Glutamatergic neuron (in vitro differentiated cells): ENCODE results near the gene DRGX. TPM values are rescaled to one million over a fixed set of nuclear protein-coding genes. Genes with fewer than 3 reads are reported as not detected.

ENCODE experiments used
- DNase-seq: peaks from one replicate; pipeline ENCODE4 v3.0.0; 2022
- H3K27ac Mint-ChIP-seq: one replicate; pipeline ENCODE4 v1.8.0; 2020; ENCODE audit warnings: mild to moderate bottlenecking, mixed read lengths, inconsistent platforms; ENCODE audit not compliant: unreplicated experiment
- H3K27me3 Mint-ChIP-seq: one replicate; pipeline ENCODE4 v1.8.0; 2020; ENCODE audit warnings: mild to moderate bottlenecking, moderate library complexity, mixed read lengths, inconsistent platforms; ENCODE audit not compliant: unreplicated experiment
- H3K36me3 Mint-ChIP-seq: one replicate; pipeline ENCODE4 v1.8.0; 2020; ENCODE audit warnings: mild to moderate bottlenecking, mixed read lengths, inconsistent platforms; ENCODE audit not compliant: unreplicated experiment
- H3K4me1 Mint-ChIP-seq: one replicate; pipeline ENCODE4 v1.8.0; 2020; ENCODE audit warnings: mild to moderate bottlenecking, low read depth, mixed read lengths, inconsistent platforms; ENCODE audit not compliant: unreplicated experiment
- H3K4me3 Mint-ChIP-seq: one replicate; pipeline ENCODE4 v1.8.0; 2020; ENCODE audit warnings: mild to moderate bottlenecking, mixed read lengths, inconsistent platforms; ENCODE audit not compliant: unreplicated experiment
- H3K9me3 Mint-ChIP-seq: one replicate; pipeline ENCODE4 v1.8.0; 2020; ENCODE audit warnings: mild to moderate bottlenecking, moderate library complexity, mixed read lengths, inconsistent platforms; ENCODE audit not compliant: unreplicated experiment
- CTCF ChIP-seq: fragments of 200-600 bp; sonication (generic); IDR thresholded peaks from one replicate; pipeline ENCODE4 v1.5.0; 2021; ENCODE audit not compliant: partially characterized antibody, unreplicated experiment
- total RNA-seq: library from RNA; stranded (reverse); fragmentation: NEBNext Ultra II Directional; extraction: Animal tissue kit (Norgen Biotek cat#: 25700); gene quantifications from one replicate; pipeline ENCODE4 v1.2.1, GENCODE V29; 2021; ENCODE audit not compliant: unreplicated experiment

DRGX gene
- total RNA-seq, 1 donor from 2014 or later: 65.2 TPM

GRCh38 chr10:49435225-49435624, 39.3 kb upstream of the DRGX start:
- Mint-ChIP-seq H3K27ac (no peak overlapping the region), H3K9me3 (peaks cover 3% of the 10 kb centered on the region), H3K4me3 (no peak overlapping the region), H3K27me3 (no peaks in the 10 kb centered on the region), H3K36me3 (peaks cover 15% of the 10 kb centered on the region), H3K4me1 (no peaks in the 10 kb centered on the region)
- DNase-seq: no peak
- TF ChIP-seq CTCF: no peak

GRCh38 chr10:49433069-49433468, 37.2 kb upstream of the DRGX start:
- Mint-ChIP-seq H3K4me3 (no peak overlapping the region), H3K9me3 (no peaks in the 10 kb centered on the region), H3K4me1 (no peaks in the 10 kb centered on the region), H3K36me3 (peaks cover 2% of the 10 kb centered on the region), H3K27ac (no peak overlapping the region), H3K27me3 (peaks cover 2% of the 10 kb centered on the region)
- no peak for DNase-seq
- no peak for TF ChIP-seq CTCF

GRCh38 chr10:49431426-49431825, 35.5 kb upstream of the DRGX start:
- Mint-ChIP-seq H3K4me1 (no peaks in the 10 kb centered on the region), H3K27ac (no peak overlapping the region), H3K9me3 (no peaks in the 10 kb centered on the region), H3K27me3 (peaks cover 2% of the 10 kb centered on the region), H3K36me3 (no peaks in the 10 kb centered on the region), H3K4me3 (no peak overlapping the region)
- DNase-seq: no peak
- TF ChIP-seq CTCF: no peak

- DNase-seq: no peak
- no peaks in the 10 kb centered on the region for H3K4me1 Mint-ChIP-seq
- H3K27me3 Mint-ChIP-seq: peaks cover 2% of the 10 kb centered on the region
- H3K27ac Mint-ChIP-seq: no peak overlapping the region
- no peak overlapping the region for H3K4me3 Mint-ChIP-seq
- no peak for TF ChIP-seq CTCF
- H3K9me3 Mint-ChIP-seq: no peaks in the 10 kb centered on the region
- no peaks in the 10 kb centered on the region for H3K36me3 Mint-ChIP-seq
Observed at GRCh38 chr10:49429458-49429857, 33.6 kb upstream of the DRGX start.

DNA sequence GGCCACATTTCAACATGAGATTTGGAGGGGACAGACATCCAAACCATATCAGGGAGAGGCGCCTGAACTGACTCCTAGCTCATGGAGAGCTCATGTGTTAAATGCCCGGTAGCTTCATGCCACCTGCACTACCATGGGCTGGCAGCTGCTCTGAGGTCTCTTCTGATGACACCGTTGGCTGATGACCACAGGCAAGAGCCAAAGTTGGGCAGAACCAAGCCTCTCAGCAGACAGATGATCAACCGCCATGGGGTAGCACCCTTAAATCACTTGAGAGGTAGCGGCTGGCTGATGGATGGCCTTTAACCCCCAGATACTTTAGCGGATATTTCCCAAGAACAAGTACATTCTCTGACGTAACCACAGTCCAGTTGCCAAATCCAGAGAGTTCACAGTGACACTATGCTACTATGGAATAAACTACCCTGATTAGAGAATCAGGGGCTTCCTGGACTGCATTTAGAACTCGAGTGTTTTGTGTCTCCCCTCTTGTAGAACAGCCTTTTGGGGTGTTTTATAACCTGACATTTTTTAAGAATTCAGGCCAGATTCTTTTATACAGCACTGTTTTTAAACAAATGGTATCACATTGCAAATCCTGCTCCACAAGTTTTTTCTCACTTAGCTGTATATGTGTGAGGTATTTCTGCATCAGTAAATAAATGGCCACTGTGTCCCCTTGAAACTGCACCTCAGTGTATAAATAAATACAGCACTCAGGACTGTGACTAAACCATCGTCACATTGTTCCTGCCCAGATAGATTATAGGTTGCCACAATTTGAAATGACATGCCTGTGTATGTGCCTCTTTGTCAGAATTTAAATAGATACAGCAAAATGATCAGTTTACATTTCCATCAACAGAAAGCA, 30.8 kb upstream of the DRGX start:
- TF ChIP-seq CTCF: no peak

More for the DNA sequence above, 30.8 kb upstream of the DRGX start:
- Mint-ChIP-seq H3K4me3 (no peak overlapping the region), H3K27me3 (peaks cover 2% of the 10 kb centered on the region), H3K9me3 (no peaks in the 10 kb centered on the region), H3K4me1 (no peaks in the 10 kb centered on the region), H3K27ac (no peak overlapping the region), H3K36me3 (no peaks in the 10 kb centered on the region)
- DNase-seq: no peak
